Uterus (tissue), 4 donors: Measurements from ENCODE around the gene CAMK2D. TPM values are rescaled to one million over a fixed set of nuclear protein-coding genes. Genes with fewer than 3 reads are reported as not detected.

Source experiments
- DNase-seq, 2 donors: peaks; one replicate each; pipeline ENCODE4 v3.0.0-alpha.2; 2019 to 2020
- H3K27ac ChIP-seq, 2 donors: fragments of 200-600 bp; sonication (generic); 1 replicate in 1 of 2; 2 replicates in 1 of 2; pipeline ENCODE4 v1.5.1; 2016 to 2018
- H3K27me3 ChIP-seq, 2 donors: fragments of 200-600 bp; sonication (generic); one replicate each; pipeline ENCODE4 v1.5.1; 2018 to 2019; ENCODE audit warnings: control low read depth in 1 of 2
- H3K36me3 ChIP-seq, 2 donors: fragments of 200-600 bp; sonication (generic); one replicate each; pipeline ENCODE4 v1.5.1; 2019; ENCODE audit warnings: control low read depth in 1 of 2
- H3K4me1 ChIP-seq, 2 donors: fragments of 200-600 bp; sonication (generic); one replicate each; pipeline ENCODE4 v1.5.1; 2018 to 2019; ENCODE audit warnings: control low read depth in 1 of 2
- H3K4me3 ChIP-seq, 2 donors: fragments of 200-600 bp; sonication (generic); 1 replicate in 1 of 2; 2 replicates in 1 of 2; pipeline ENCODE4 v1.5.1; 2018 to 2019; ENCODE audit warnings: mild to moderate bottlenecking in 1 of 2
- H3K9me3 ChIP-seq, 2 donors: fragments of 200-600 bp; sonication (generic); one replicate each; pipeline ENCODE4 v1.5.1; 2019; ENCODE audit warnings: control low read depth in 1 of 2
- POLR2A ChIP-seq, 2 donors: fragments of 450-650 bp; IDR thresholded peaks; one replicate each; pipeline ENCODE4 v1.6.1; 2016; ENCODE audit warnings: antibody characterized with exemption in 2 of 2, mild to moderate bottlenecking in 1 of 2, moderate library complexity in 1 of 2
- intact Hi-C: fragments of 100-400 bp; cut with DNase I; formaldehyde crosslinking; loops from one replicate; pipeline ENCODE4 v1.15.1; 2023; ENCODE audit warnings: low total_unique reads
- total RNA-seq, 4 donors: library from RNA; depleted of rRNA in 3 of 4; stranded (reverse); fragments of >200 nt in 3 of 4; gene quantifications; one replicate each; pipeline versions ENCODE4 v1.1.0 to v1.2.4, GENCODE V29; 2014 to 2023
- TF ChIP-seq, protein P1 (sequence below), 4 experiments: fragments of 200-600 bp in 2 of 4; fragments of 450-650 bp in 2 of 4; sonication (generic) in 2 of 4; IDR thresholded peaks; one replicate each; pipeline ENCODE4 v1.5.1; 2016 to 2019; ENCODE audit warnings: antibody characterized with exemption in 4 of 4, mild to moderate bottlenecking in 2 of 4, moderate library complexity in 1 of 4
- donor health status: DM: yes; HTN: yes; CAD: no.

The CAMK2D gene
- total RNA-seq, 4 donors from 2014 or later = 41.5 to 95.3 (median 54.3) TPM

GRCh38 chr4:113727802-113728201 lies 33.7 kb downstream of the CAMK2D start:
- H3K4me1 ChIP-seq = no peaks in the 10 kb centered on the region
- no peaks in the 10 kb centered on the region for H3K36me3 ChIP-seq
- no peak for DNase-seq
- H3K9me3 ChIP-seq = no peaks in the 10 kb centered on the region
- TF ChIP-seq POLR2A (IDR thresholded peaks at IDR 0.05) = no peak
- TF ChIP-seq, protein P1, sequence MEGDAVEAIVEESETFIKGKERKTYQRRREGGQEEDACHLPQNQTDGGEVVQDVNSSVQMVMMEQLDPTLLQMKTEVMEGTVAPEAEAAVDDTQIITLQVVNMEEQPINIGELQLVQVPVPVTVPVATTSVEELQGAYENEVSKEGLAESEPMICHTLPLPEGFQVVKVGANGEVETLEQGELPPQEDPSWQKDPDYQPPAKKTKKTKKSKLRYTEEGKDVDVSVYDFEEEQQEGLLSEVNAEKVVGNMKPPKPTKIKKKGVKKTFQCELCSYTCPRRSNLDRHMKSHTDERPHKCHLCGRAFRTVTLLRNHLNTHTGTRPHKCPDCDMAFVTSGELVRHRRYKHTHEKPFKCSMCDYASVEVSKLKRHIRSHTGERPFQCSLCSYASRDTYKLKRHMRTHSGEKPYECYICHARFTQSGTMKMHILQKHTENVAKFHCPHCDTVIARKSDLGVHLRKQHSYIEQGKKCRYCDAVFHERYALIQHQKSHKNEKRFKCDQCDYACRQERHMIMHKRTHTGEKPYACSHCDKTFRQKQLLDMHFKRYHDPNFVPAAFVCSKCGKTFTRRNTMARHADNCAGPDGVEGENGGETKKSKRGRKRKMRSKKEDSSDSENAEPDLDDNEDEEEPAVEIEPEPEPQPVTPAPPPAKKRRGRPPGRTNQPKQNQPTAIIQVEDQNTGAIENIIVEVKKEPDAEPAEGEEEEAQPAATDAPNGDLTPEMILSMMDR (IDR thresholded peaks at IDR 0.05) = no peak
- no peak overlapping the region for H3K27ac ChIP-seq
- H3K4me3 ChIP-seq = no peak overlapping the region
- H3K27me3 ChIP-seq = no peaks in the 10 kb centered on the region
- intact Hi-C loops = no loop called here

DNA sequence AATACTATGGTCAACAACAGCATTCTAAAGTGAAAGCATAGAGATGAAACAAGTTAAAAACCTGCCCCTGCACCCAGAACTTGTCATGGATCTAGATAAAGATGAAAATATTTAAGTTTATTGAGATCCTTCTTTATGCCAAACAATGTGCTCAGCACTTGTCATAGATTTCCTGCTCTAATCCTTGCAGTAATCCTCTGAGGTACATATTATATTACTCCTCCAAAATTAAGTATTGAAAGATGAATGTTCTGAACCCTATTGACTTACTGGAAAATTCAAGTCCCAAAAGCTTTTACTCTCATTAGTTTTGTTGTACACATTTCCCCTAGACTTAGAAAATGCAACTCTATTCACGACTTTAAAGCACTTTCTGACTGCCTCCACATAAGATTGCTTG lies 35.6 kb downstream of the CAMK2D start:
- Histone ChIP-seq H3K27me3 (no peaks in the 10 kb centered on the region), H3K4me1 (no peaks in the 10 kb centered on the region), H3K4me3 (no peak overlapping the region), H3K36me3 (no peaks in the 10 kb centered on the region), H3K9me3 (no peaks in the 10 kb centered on the region), H3K27ac (no peak overlapping the region)
- DNase-seq = no peak
- intact Hi-C loops = no loop called here
- TF ChIP-seq, protein P1 (IDR thresholded peaks at IDR 0.05) = no peak
- TF ChIP-seq POLR2A (IDR thresholded peaks at IDR 0.05) = no peak

DNA sequence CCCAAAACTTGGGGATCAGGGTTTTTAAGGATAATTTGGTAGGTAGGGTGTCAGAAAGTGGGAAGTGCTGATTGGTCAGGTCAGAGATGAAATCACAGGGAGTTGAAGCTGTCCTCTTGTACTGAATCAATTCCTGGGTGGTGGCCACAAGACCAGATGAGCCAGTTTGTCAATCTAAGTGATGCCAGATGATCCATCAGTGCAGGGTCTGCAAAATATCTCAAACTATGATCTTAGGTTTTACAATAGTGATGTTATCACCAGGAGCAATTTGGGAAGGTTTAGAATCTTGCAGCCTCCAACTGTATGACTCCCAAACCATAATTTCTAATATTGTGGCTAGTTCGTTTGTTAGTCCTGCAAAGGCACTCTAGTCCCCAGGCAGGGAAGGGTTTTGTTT lies 43.3 kb downstream of the CAMK2D start:
- H3K36me3 ChIP-seq = no peaks in the 10 kb centered on the region
- no peak for DNase-seq
- no peaks in the 10 kb centered on the region for H3K27me3 ChIP-seq
- no peak overlapping the region for H3K27ac ChIP-seq
- TF ChIP-seq, protein P1 (IDR thresholded peaks at IDR 0.05) = no peak
- TF ChIP-seq POLR2A (IDR thresholded peaks at IDR 0.05) = no peak
- no peaks in the 10 kb centered on the region for H3K9me3 ChIP-seq
- intact Hi-C loops = no loop called here
- H3K4me3 ChIP-seq = no peak overlapping the region
- H3K4me1 ChIP-seq = no peaks in the 10 kb centered on the region

DNA sequence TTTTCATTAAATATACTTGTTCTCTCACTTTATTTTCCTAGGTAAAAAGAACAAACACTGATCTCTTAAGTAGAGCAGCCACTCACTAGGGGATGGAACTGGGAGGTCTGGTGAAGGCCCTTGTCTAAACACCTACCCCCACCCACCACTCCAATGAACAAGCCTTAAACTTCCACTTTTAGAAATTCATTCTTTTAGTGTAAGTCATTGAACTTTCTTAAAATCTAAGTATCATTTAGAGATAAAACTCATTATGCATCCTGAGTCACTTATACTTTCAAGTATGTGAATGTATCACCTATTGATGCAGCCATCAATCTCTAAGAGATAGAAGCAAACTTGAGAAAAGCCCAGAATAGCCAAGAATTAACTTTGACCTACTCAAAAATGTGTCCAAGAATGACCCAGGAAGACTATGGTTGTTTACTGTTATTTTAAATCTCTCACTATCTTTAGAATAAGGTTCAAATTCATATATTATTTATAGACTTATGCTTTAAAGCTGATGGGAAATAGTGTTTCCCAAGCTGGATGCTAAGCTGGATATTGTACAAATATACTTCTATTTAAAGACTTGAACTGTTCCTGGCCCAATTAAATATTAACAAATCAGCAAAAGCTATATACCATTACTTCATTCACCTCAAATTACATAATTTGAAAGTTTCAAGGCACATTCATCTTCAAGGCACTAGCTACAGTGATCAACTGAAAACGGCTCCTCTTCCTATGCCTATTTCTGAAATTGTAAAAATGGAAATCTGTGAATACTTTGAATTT lies 49.5 kb downstream of the CAMK2D start:
- no peak overlapping the region for H3K4me3 ChIP-seq
- no peak overlapping the region for H3K27ac ChIP-seq
- no peaks in the 10 kb centered on the region for H3K9me3 ChIP-seq
- DNase-seq = no peak
- intact Hi-C loops = no loop called here
- no peaks in the 10 kb centered on the region for H3K36me3 ChIP-seq
- H3K27me3 ChIP-seq = no peaks in the 10 kb centered on the region
- no peaks in the 10 kb centered on the region for H3K4me1 ChIP-seq
- TF ChIP-seq POLR2A (IDR thresholded peaks at IDR 0.05) = no peak
- TF ChIP-seq, protein P1 (IDR thresholded peaks at IDR 0.05) = no peak

DNA sequence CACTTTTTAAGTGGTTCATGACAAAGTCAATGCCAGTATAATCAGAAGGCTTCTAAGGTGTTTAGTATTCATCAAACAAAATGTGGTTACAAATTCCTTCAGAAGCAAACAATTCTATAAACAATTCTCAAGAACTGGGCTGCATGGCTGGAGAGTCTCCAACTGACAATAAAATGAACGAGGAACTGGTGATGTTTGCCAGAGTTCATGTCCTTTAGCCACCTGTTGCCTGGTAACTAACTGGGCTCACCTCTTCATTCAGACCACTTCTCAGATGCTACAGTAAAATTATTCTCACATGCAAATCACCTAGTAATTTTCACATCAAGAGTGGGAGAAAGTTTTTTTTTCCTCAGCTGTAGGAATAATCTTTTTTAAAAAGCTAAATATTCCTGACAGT lies 53.3 kb downstream of the CAMK2D start:
- Histone ChIP-seq H3K27ac (no peak overlapping the region), H3K4me3 (no peak overlapping the region), H3K9me3 (no peaks in the 10 kb centered on the region), H3K4me1 (no peaks in the 10 kb centered on the region), H3K27me3 (no peaks in the 10 kb centered on the region), H3K36me3 (no peaks in the 10 kb centered on the region)
- DNase-seq = no peak
- intact Hi-C loops = no loop called here
- TF ChIP-seq, protein P1 (IDR thresholded peaks at IDR 0.05) = no peak
- TF ChIP-seq POLR2A (IDR thresholded peaks at IDR 0.05) = no peak
